ENCODE results near the gene IL1RAPL1. TPM values are rescaled to one million over a fixed set of nuclear protein-coding genes. Genes with fewer than 3 reads are reported as not detected.

IL1RAPL1 gene
- polyA plus RNA-seq, 1 donor from 2014 or later = not detected

DNA sequence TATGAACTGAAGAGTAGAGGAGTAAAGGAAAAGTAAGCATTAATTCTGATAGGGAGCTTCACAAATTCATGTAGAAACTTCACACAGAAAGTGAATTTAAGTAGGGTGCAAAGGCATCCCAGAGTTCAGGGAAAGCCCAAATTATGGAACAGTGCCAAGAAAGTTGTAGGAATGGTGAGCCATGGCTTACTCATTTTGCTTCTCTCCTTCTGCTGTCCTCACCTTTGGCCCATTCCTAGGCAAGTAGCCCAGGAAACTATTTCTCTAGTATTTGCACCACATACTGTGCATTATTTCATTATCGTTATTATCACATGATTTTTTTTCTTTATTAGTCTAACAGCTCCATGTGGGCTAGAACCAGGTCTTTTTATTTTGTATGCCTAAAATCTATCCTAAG is 34.9 kb upstream of the IL1RAPL1 start:
- no peak overlapping the region for H2AFZ ChIP-seq (ENCODE audit: low read depth, low read length)
- no peaks in the 10 kb centered on the region for H4K20me1 ChIP-seq (ENCODE audit: insufficient read depth)
- no peaks in the 10 kb centered on the region for H3K9me3 ChIP-seq (ENCODE audit: low read length)
- H3K9ac ChIP-seq (ENCODE audit: low read length) = no peak overlapping the region
- no peaks in the 10 kb centered on the region for H3K27me3 ChIP-seq (ENCODE audit: insufficient read depth, low read depth, low read length)
- no peak for TF ChIP-seq TAF1 (IDR thresholded peaks at IDR 0.05; ENCODE audit: low read depth)
- TF ChIP-seq MXI1 (conservative IDR thresholded peaks at IDR 0.05; ENCODE audit: poor library complexity, severe bottlenecking) = no peak
- no peak for TF ChIP-seq RAD21 (conservative IDR thresholded peaks at IDR 0.05)
- TF ChIP-seq POLR2AphosphoS5 (IDR thresholded peaks at IDR 0.05) = no peak
- H3K4me3 ChIP-seq (ENCODE audit: low read length) = no peak overlapping the region
- no peaks in the 10 kb centered on the region for H3K36me3 ChIP-seq (ENCODE audit: insufficient read depth, low read length)
- H3K27ac ChIP-seq (ENCODE audit: low read length) = no peak overlapping the region
- no peaks in the 10 kb centered on the region for H3K9me2 ChIP-seq (ENCODE audit: insufficient read depth, low read length)
- no peaks in the 10 kb centered on the region for H3F3A ChIP-seq (ENCODE audit: insufficient read depth, low read length, poor library complexity, severe bottlenecking)
- no peak overlapping the region for H3K4me2 ChIP-seq (ENCODE audit: low read length)
- H3K79me2 ChIP-seq (replicated peaks; ENCODE audit: insufficient read depth, low read length) = no peaks in the 10 kb centered on the region

DNA sequence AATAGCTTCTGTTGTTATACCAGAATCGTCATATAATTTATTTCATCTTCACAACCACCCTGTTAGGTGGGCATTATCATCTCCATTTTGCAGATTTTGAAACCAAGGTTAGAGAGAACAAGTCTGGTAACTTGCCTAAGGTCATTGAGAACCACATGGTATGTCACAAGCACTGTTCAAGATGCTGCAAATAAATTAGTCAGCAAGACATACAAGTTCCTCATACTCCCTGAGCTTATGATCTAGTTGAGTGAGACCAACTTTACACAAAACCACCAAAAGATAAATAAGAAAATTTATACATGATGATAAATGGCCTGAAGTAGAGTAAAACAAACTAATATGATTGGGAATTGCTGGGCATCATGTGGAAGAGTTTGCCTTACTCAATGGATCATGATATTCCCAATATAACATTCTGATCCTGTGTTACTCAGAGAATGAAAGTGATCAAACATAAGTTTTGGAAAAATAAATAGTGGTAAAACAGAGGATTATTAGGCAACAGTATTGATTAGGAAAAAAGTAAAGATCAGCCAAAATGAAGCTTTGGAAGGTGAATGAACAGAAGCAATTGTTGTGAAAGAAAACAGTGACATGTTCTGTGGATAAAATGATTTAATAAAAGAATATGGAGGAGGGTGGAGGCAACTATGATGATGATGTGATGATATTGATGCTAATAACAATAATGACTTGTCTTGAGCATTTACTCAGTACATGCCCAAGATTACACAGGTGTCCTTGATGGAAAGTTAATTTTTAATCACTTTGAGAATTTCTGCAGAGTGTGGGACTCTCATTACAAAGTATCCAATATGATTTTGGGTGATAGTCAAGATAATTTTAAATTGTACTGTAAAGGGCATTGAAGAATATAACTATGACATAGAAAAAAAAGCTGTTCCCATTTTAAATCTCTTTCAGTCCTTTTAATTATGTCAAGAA is 34.1 kb upstream of the IL1RAPL1 start:
- H3K9ac ChIP-seq (ENCODE audit: low read length) = no peak overlapping the region
- no peak overlapping the region for H3K4me2 ChIP-seq (ENCODE audit: low read length)
- H3K36me3 ChIP-seq (ENCODE audit: insufficient read depth, low read length) = no peaks in the 10 kb centered on the region
- H3K27me3 ChIP-seq (ENCODE audit: insufficient read depth, low read depth, low read length) = no peaks in the 10 kb centered on the region
- H3K27ac ChIP-seq (ENCODE audit: low read length) = no peak overlapping the region
- no peak overlapping the region for H3K4me3 ChIP-seq (ENCODE audit: low read length)
- H3K9me3 ChIP-seq (ENCODE audit: low read length) = no peaks in the 10 kb centered on the region
- no peaks in the 10 kb centered on the region for H4K20me1 ChIP-seq (ENCODE audit: insufficient read depth)
- TF ChIP-seq EZH2 (IDR thresholded peaks at IDR 0.05; ENCODE audit: borderline replicate concordance, insufficient read depth, low read length, poor library complexity, severe bottlenecking) = no peak
- TF ChIP-seq, protein P1, sequence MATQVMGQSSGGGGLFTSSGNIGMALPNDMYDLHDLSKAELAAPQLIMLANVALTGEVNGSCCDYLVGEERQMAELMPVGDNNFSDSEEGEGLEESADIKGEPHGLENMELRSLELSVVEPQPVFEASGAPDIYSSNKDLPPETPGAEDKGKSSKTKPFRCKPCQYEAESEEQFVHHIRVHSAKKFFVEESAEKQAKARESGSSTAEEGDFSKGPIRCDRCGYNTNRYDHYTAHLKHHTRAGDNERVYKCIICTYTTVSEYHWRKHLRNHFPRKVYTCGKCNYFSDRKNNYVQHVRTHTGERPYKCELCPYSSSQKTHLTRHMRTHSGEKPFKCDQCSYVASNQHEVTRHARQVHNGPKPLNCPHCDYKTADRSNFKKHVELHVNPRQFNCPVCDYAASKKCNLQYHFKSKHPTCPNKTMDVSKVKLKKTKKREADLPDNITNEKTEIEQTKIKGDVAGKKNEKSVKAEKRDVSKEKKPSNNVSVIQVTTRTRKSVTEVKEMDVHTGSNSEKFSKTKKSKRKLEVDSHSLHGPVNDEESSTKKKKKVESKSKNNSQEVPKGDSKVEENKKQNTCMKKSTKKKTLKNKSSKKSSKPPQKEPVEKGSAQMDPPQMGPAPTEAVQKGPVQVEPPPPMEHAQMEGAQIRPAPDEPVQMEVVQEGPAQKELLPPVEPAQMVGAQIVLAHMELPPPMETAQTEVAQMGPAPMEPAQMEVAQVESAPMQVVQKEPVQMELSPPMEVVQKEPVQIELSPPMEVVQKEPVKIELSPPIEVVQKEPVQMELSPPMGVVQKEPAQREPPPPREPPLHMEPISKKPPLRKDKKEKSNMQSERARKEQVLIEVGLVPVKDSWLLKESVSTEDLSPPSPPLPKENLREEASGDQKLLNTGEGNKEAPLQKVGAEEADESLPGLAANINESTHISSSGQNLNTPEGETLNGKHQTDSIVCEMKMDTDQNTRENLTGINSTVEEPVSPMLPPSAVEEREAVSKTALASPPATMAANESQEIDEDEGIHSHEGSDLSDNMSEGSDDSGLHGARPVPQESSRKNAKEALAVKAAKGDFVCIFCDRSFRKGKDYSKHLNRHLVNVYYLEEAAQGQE (IDR thresholded peaks at IDR 0.05; ENCODE audit: borderline replicate concordance) = no peak
- TF ChIP-seq TAF1 (IDR thresholded peaks at IDR 0.05; ENCODE audit: low read depth) = no peak
- TF ChIP-seq POLR2AphosphoS5 (IDR thresholded peaks at IDR 0.05) = no peak
- no peak for TF ChIP-seq EP300 (conservative IDR thresholded peaks at IDR 0.05; ENCODE audit: poor library complexity, severe bottlenecking)
- TF ChIP-seq, protein P2, sequence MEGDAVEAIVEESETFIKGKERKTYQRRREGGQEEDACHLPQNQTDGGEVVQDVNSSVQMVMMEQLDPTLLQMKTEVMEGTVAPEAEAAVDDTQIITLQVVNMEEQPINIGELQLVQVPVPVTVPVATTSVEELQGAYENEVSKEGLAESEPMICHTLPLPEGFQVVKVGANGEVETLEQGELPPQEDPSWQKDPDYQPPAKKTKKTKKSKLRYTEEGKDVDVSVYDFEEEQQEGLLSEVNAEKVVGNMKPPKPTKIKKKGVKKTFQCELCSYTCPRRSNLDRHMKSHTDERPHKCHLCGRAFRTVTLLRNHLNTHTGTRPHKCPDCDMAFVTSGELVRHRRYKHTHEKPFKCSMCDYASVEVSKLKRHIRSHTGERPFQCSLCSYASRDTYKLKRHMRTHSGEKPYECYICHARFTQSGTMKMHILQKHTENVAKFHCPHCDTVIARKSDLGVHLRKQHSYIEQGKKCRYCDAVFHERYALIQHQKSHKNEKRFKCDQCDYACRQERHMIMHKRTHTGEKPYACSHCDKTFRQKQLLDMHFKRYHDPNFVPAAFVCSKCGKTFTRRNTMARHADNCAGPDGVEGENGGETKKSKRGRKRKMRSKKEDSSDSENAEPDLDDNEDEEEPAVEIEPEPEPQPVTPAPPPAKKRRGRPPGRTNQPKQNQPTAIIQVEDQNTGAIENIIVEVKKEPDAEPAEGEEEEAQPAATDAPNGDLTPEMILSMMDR (IDR thresholded peaks at IDR 0.05; ENCODE audit: poor library complexity, severe bottlenecking) = no peak
- no peak for TF ChIP-seq MXI1 (conservative IDR thresholded peaks at IDR 0.05; ENCODE audit: poor library complexity, severe bottlenecking)
- TF ChIP-seq RAD21 (conservative IDR thresholded peaks at IDR 0.05) = no peak
- no peak for TF ChIP-seq SMC3 (conservative IDR thresholded peaks at IDR 0.05; ENCODE audit: poor library complexity)
- no peaks in the 10 kb centered on the region for H3K9me2 ChIP-seq (ENCODE audit: insufficient read depth, low read length)
- H3F3A ChIP-seq (ENCODE audit: insufficient read depth, low read length, poor library complexity, severe bottlenecking) = no peaks in the 10 kb centered on the region
- H2AFZ ChIP-seq (ENCODE audit: low read depth, low read length) = no peak overlapping the region
- H3K79me2 ChIP-seq (replicated peaks; ENCODE audit: insufficient read depth, low read length) = no peaks in the 10 kb centered on the region
